ENCODE results near the gene HOXB6. TPM values are rescaled to one million over a fixed set of nuclear protein-coding genes. Genes with fewer than 3 reads are reported as not detected.

The HOXB6 gene
- total RNA-seq, result 48.2 and 51.0 TPM in 2 replicates

- DNase-seq (ENCODE audit: extremely low read depth, low read depth, low spot score), result no peak
Measured at GRCh38 chr17:48604770-48605329, at the start of gene HOXB6. HOXB6 (minus strand) TSS chr17:48604986; CDS start chr17:48598150, 6,836 bp downstream.

GRCh38 chr17:48649741-48650140 is 45.0 kb upstream of the HOXB6 start:
- DNase-seq (ENCODE audit: extremely low read depth, low read depth, low spot score), result no peak

- DNase-seq (ENCODE audit: extremely low read depth, low read depth, low spot score), result no peak
Measured at GRCh38 chr17:48647963-48648245, 43.1 kb upstream of the HOXB6 start.

- no peak for DNase-seq (ENCODE audit: extremely low read depth, low read depth, low spot score)
Measured at GRCh38 chr17:48647103-48647962, 42.5 kb upstream of the HOXB6 start.

- no peak for DNase-seq (ENCODE audit: extremely low read depth, low read depth, low spot score)
Measured at GRCh38 chr17:48646183-48647102, 41.7 kb upstream of the HOXB6 start.

GRCh38 chr17:48645639-48646182 is 40.9 kb upstream of the HOXB6 start:
- DNase-seq (ENCODE audit: extremely low read depth, low read depth, low spot score), result no peak

GRCh38 chr17:48644910-48645557 is 40.2 kb upstream of the HOXB6 start:
- DNase-seq (ENCODE audit: extremely low read depth, low read depth, low spot score), result no peak

- no peak for DNase-seq (ENCODE audit: extremely low read depth, low read depth, low spot score)
Measured at GRCh38 chr17:48644159-48644558, 39.4 kb upstream of the HOXB6 start.

GRCh38 chr17:48643697-48644012 is 38.9 kb upstream of the HOXB6 start:
- no peak for DNase-seq (ENCODE audit: extremely low read depth, low read depth, low spot score)

GRCh38 chr17:48642843-48643696 is 38.3 kb upstream of the HOXB6 start:
- DNase-seq (ENCODE audit: extremely low read depth, low read depth, low spot score), result no peak

- DNase-seq (ENCODE audit: extremely low read depth, low read depth, low spot score), result no peak
Measured at GRCh38 chr17:48642059-48642842, 37.5 kb upstream of the HOXB6 start.

GRCh38 chr17:48641541-48642058 is 36.8 kb upstream of the HOXB6 start:
- DNase-seq (ENCODE audit: extremely low read depth, low read depth, low spot score), result no peak

GRCh38 chr17:48640858-48641180 is 36.0 kb upstream of the HOXB6 start:
- DNase-seq (ENCODE audit: extremely low read depth, low read depth, low spot score), result no peak

GRCh38 chr17:48639982-48640857 is 35.4 kb upstream of the HOXB6 start:
- no peak for DNase-seq (ENCODE audit: extremely low read depth, low read depth, low spot score)

GRCh38 chr17:48639136-48639535 is 34.4 kb upstream of the HOXB6 start:
- DNase-seq (ENCODE audit: extremely low read depth, low read depth, low spot score), result no peak

GRCh38 chr17:48637323-48638260 is 32.8 kb upstream of the HOXB6 start:
- DNase-seq (ENCODE audit: extremely low read depth, low read depth, low spot score), result no peak

Measured in glomerular endothelial cell (primary cell).